Measurements from ENCODE around the gene SLC35E2B. TPM values are rescaled to one million over a fixed set of nuclear protein-coding genes. Genes with fewer than 3 reads are reported as not detected.

Gene SLC35E2B
- total and polyA plus RNA-seq, 2 of the 13 experiments (the other 11 are each of a cell fraction or from before 2014, with no cell fraction given) = 14.1 to 19.7 TPM

DNA sequence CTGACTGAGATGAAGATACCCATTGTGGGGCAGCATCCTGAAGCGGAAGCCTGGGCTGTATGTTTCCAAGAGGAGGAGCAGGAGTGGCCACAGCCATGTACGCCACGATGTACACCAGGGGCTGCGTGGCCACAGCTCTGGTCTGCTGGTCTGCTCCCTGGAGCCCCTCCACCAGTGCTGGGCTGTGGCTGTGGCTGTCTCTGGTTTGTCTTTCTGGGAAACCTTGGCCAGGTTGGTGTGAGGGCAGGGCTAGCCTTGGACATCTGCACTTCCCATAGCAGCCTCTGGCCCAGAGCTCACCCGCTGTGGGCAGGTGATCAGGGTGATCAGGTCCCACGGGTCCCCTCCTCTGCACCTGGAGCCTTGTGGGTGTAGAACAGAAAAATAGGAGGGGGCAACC lies 74.7 kb downstream of the SLC35E2B start:
- in situ Hi-C loops (cut with HindIII; ENCODE audit: extremely low pct_ligation_motif_present, low pct_unique_long_range_greater_than_20kb) = loop anchor here (5.0 kb wide), 1 partner anchor 41 kb away; no protein-coding TSS in a partner anchor
- H3K27me3 ChIP-seq (ENCODE audit: control insufficient read depth in 1 of 2, insufficient read depth in 2 of 2, low read length in 2 of 2) = no peaks in the 10 kb centered on the region; a peak in 1 of 5 replicates
- no peaks in the 10 kb centered on the region for H3K9me3 ChIP-seq (ENCODE audit: low read length)
- no peak overlapping the region for H2AFZ ChIP-seq (ENCODE audit: low read length)
- peaks cover 22% of the 10 kb centered on the region for H3K4me1 ChIP-seq (ENCODE audit: insufficient read depth, low read length)
- H3K79me2 ChIP-seq (ENCODE audit: insufficient read depth, low read length) = peaks cover 18% of the 10 kb centered on the region
- peaks cover 1 to 14% of the 10 kb centered on the region in 2 experiments; a peak in 2 of 5 replicates for H3K36me3 ChIP-seq (replicated peaks in 1 of 2; ENCODE audit: control insufficient read depth in 1 of 2, insufficient read depth in 2 of 2, low read length in 2 of 2)
- no TSS peak for BruUV-seq (replicated peaks)
- no peak overlapping the region for H3K9ac ChIP-seq (ENCODE audit: insufficient read depth, low read depth, low read length)
- CTCF ChIA-PET (ENCODE audit: low intra/inter-chr PET ratio, low total read pairs) = no interaction called here
- no peak overlapping the region for H3K27ac ChIP-seq (ENCODE audit: extremely low read length, insufficient read depth, low read length)
- POLR2A ChIA-PET = no interaction called here
- 0 out of 2 replicates have a peak overlapping the region, but pooled peaks have one; percentile 91 for H3K4me2 ChIP-seq (ENCODE audit: low read depth, low read length)
- WGBS (ENCODE audit: low lambda C conversion rate) = 86% methylated on average over 2 of the region's 6 CpGs
- intact Hi-C loops (cut with micrococcal nuclease; ENCODE audit: unreplicated experiment) = no loop called here
- no peak for FAIRE-seq
- no peak for TF ChIP-seq ZNF331 (CRISPR knock-in tag; IDR thresholded peaks at IDR 0.05)
- TF ChIP-seq SIN3A (IDR thresholded peaks at IDR 0.05; ENCODE audit: borderline replicate concordance, low read depth, low read length) = no peak
- TF ChIP-seq, protein P1, sequence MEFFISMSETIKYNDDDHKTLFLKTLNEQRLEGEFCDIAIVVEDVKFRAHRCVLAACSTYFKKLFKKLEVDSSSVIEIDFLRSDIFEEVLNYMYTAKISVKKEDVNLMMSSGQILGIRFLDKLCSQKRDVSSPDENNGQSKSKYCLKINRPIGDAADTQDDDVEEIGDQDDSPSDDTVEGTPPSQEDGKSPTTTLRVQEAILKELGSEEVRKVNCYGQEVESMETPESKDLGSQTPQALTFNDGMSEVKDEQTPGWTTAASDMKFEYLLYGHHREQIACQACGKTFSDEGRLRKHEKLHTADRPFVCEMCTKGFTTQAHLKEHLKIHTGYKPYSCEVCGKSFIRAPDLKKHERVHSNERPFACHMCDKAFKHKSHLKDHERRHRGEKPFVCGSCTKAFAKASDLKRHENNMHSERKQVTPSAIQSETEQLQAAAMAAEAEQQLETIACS (CRISPR knock-in tag; IDR thresholded peaks at IDR 0.05) = no peak
- no peak for TF ChIP-seq ZBTB7B (CRISPR knock-in tag; IDR thresholded peaks at IDR 0.05)
- no peak for TF ChIP-seq ZNF207 (IDR thresholded peaks at IDR 0.05; ENCODE audit: borderline replicate concordance)
- no peak for TF ChIP-seq HNRNPH1 (optimal IDR thresholded peaks at IDR 0.05; ENCODE audit: low read depth, low read length)
- TF ChIP-seq FOXJ3 (CRISPR knock-in tag; IDR thresholded peaks at IDR 0.05; ENCODE audit: borderline replicate concordance) = no peak
- TF ChIP-seq RCOR2 (CRISPR knock-in tag; IDR thresholded peaks at IDR 0.05) = no peak
- no peak for TF ChIP-seq RFX1 (IDR thresholded peaks at IDR 0.05)
- no peak for TF ChIP-seq ZNF563 (CRISPR knock-in tag; IDR thresholded peaks at IDR 0.05)
- no peak for DNase-seq (ENCODE audit: low spot score)
- peaks cover 8% of the 10 kb centered on the region; the same call in 1 of the 2 replicates for H4K20me1 ChIP-seq (ENCODE audit: insufficient read depth, low read length)
- no peak for ATAC-seq
- H3K4me3 ChIP-seq (replicated peaks in 1 of 3; ENCODE audit: insufficient read depth in 1 of 3, low read depth in 2 of 3, low read length in 3 of 3) = no peak overlapping the region

Data from HepG2 (cell line).